ENCODE measurements around the gene ANKRD55.

- TF ChIP-seq CTCF (IDR thresholded peaks at IDR 0.05) (no peak), EP300 (IDR thresholded peaks at IDR 0.05; ENCODE audit: low read depth) (no peak)
Observed at GRCh38 chr5:56229111-56229510, 4.0 kb downstream of the ANKRD55 start.

All from transverse colon (tissue), 3 donors.